Effector memory CD8-positive, alpha-beta T cell (primary cell): ENCODE results near the gene REXO1.
A peak's percentile ranks its signal among the peaks of the same experiment; 100 is the strongest.

Source experiments
- ATAC-seq: fragments of 150-1000 bp; cut with Tn5 transposase; replicated peaks from 2 replicates; pipeline ENCODE4 v1.10.0; 2021; ENCODE audit warnings: mild to moderate bottlenecking, moderate library complexity
- DNase-seq, 3 experiments: peaks; one replicate each; pipeline ENCODE4 v3.0.0; 2021
- H3K27ac Mint-ChIP-seq, 2 donors: one replicate each; pipeline ENCODE4 v1.8.0; 2022; ENCODE audit warnings: mild to moderate bottlenecking in 2 of 2, mixed read lengths in 2 of 2, moderate library complexity in 2 of 2
- H3K27me3 Mint-ChIP-seq, 2 donors: one replicate each; pipeline ENCODE4 v1.8.0; 2022; ENCODE audit warnings: mixed read lengths in 2 of 2
- H3K36me3 Mint-ChIP-seq: one replicate; pipeline ENCODE4 v1.8.0; 2022; ENCODE audit warnings: mild to moderate bottlenecking, moderate library complexity, mixed read lengths; ENCODE audit not compliant: insufficient read depth
- H3K4me1 Mint-ChIP-seq, 2 donors: one replicate each; pipeline ENCODE4 v1.8.0; 2022; ENCODE audit warnings: low read depth in 2 of 2, mixed read lengths in 2 of 2
- H3K4me3 Mint-ChIP-seq, 2 donors: one replicate each; pipeline ENCODE4 v1.8.0; 2022; ENCODE audit warnings: mild to moderate bottlenecking in 2 of 2, mixed read lengths in 2 of 2, moderate library complexity in 2 of 2
- H3K9me3 Mint-ChIP-seq, 2 donors: one replicate each; pipeline ENCODE4 v1.8.0; 2022; ENCODE audit warnings: mixed read lengths in 2 of 2

Gene REXO1

DNA sequence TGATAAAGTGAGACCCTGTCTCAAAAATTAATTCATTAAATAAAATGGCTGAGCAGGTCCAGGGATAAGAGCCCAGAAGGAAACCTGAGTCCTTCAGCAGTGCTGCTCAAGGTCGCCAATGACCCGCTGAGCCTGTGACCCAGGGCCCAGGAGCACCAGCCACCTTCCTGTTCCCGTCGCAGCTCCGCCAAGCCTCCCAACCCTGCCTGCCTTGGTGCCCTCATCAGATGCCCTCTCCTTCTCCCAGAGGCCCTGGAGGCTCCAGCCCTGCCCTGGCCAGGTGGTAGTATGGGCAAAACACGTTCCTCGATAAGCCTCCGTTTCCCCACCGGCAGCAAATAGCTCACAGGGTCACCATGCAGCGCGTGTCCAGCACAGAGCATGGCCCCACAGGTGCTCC, 2.6 kb downstream of the REXO1 start:
- DNase-seq = no peak
- H3K27ac Mint-ChIP-seq = peak overlapping the region in 1 of 2 donors; percentile 92
- peak overlapping the region; percentile 74 to 84 for H3K4me3 Mint-ChIP-seq
- peaks cover 42 to 48% of the 10 kb centered on the region in 2 donors for H3K4me1 Mint-ChIP-seq
- peaks cover 67% of the 10 kb centered on the region for H3K36me3 Mint-ChIP-seq
- no peak for ATAC-seq
- no peaks in the 10 kb centered on the region for H3K9me3 Mint-ChIP-seq
- H3K27me3 Mint-ChIP-seq = no peaks in the 10 kb centered on the region

DNA sequence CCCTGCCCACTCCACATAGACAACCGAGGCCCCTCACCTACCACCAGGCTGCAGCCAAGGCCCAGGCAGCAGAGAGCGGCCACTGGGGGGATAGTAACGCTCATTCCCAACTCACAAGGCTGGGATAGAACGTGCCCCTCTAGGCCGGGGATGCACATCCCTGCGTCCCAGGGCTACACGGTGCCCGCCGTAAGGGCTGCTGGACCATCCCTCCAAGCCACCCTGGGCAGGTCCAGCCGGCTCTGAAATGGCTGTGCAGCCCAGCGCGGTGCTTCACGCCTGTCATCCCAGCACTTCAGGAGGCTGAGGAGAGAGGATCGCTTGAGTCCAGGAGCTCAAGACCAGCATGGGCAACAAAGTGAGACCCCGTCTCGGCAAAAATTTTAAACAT, 3.2 kb downstream of the REXO1 start:
- peaks cover 47 to 52% of the 10 kb centered on the region in 2 donors for H3K4me1 Mint-ChIP-seq
- no peaks in the 10 kb centered on the region for H3K9me3 Mint-ChIP-seq
- H3K36me3 Mint-ChIP-seq = peaks cover 62% of the 10 kb centered on the region
- DNase-seq (no peak), ATAC-seq (no peak)
- no peak overlapping the region for H3K27ac Mint-ChIP-seq
- H3K27me3 Mint-ChIP-seq = no peaks in the 10 kb centered on the region
- peak overlapping the region in 1 of 2 donors; percentile 37 for H3K4me3 Mint-ChIP-seq

DNA sequence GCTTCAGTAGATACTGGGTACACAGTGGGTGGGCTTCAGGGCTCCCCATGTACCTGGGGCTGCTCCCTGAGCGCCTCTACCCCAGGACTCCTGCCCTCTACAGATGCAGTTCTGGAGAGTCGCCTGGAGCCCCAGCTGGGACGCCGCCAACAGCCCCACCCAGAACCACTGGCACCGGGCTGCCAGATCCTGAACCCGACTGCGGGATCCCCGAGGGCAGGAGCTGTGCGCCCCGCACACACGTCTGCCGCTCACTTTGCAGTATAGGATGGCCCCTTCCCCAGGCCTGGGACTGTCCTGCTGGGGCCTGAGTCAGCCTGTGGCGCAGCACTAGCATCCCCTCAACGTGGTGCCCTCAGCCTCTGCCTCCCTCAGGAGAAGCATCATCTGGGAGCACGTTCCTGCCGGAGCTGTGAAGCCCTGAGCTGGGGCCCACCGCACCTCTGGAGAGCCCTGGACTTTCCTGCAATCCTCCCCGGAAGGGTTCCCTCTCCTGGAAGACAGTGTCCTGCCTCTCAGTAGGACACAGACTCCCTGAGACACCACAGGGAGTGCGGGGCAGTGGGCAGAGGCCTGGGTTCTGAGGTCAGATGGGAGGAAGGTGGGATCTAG, 3.7 kb downstream of the REXO1 start:
- no peak for DNase-seq
- Mint-ChIP-seq H3K4me1 (peaks cover 52 to 54% of the 10 kb centered on the region in 2 donors), H3K36me3 (peaks cover 61% of the 10 kb centered on the region), H3K27ac (no peak overlapping the region), H3K4me3 (peak overlapping the region in 1 of 2 donors; percentile 37), H3K27me3 (no peaks in the 10 kb centered on the region), H3K9me3 (no peaks in the 10 kb centered on the region)
- no peak for ATAC-seq

DNA sequence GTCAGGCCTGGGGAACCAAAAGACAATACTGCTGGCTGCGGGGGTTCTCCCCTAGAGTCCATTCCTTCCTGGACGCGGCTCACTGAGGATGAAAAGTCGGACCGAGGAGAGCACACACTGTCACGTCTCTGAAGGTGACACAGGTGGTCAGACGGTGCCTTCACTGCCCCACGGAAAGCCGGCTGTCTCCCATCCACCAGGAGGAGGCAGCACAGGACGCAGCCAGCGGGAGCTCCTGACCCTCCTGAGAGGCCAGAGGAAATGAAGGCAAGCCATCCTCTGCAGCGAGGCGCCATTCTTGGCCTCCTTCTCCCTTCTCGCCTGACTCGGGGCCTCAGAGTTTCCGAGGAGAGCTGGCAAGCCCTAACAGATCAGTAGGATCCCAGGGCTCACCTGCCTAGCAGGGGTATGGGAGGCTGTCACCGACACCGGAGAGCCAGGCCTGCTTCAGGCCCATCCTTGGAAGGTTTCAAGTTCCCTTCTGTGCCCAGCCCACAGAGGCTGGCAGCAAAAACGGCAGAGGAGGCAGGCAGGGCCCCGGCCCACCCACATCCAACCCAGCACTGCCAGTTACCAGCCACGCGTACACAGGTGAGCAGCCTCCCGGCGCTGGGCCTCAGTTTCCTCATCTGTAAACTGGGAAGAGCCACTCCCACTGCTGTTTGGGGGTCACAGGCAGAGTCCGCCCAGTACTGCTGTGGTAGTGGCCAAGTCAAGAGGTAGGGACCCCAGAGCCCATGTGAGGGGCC, 4.5 kb downstream of the REXO1 start:
- H3K4me1 Mint-ChIP-seq = peaks cover 52 to 54% of the 10 kb centered on the region in 2 donors
- ATAC-seq = no peak
- no peaks in the 10 kb centered on the region for H3K9me3 Mint-ChIP-seq
- H3K36me3 Mint-ChIP-seq = peaks cover 61% of the 10 kb centered on the region
- H3K27ac Mint-ChIP-seq = no peak overlapping the region
- DNase-seq = no peak
- peak overlapping the region in 1 of 2 donors; percentile 29 for H3K4me3 Mint-ChIP-seq
- H3K27me3 Mint-ChIP-seq = no peaks in the 10 kb centered on the region

DNA sequence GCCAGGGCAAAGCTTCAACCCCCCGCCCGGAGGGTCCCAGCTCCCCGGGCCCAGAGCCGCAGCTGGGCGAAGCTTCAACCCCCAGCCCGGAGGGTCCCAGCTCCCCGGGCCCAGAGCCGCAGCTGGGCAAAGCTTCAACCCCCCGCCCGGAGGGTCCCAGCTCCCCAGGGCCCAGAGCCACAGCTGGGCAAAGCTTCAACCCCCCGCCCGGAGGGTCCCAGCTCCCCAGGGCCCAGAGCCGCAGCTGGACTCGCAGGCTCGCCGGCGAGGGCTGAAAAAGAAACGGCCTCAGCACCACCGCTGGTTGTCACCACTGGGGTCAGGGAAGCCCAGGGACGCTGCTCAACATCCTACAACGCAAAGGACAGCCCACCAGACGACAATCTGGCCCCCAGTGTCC, 5.2 kb downstream of the REXO1 start:
- no peaks in the 10 kb centered on the region for H3K27me3 Mint-ChIP-seq
- peaks cover 50 to 52% of the 10 kb centered on the region in 2 donors for H3K4me1 Mint-ChIP-seq
- DNase-seq = no peak
- H3K27ac Mint-ChIP-seq = no peak overlapping the region
- no peaks in the 10 kb centered on the region for H3K9me3 Mint-ChIP-seq
- peaks cover 62% of the 10 kb centered on the region for H3K36me3 Mint-ChIP-seq
- H3K4me3 Mint-ChIP-seq = peak overlapping the region in 1 of 2 donors; percentile 29
- ATAC-seq = no peak

DNA sequence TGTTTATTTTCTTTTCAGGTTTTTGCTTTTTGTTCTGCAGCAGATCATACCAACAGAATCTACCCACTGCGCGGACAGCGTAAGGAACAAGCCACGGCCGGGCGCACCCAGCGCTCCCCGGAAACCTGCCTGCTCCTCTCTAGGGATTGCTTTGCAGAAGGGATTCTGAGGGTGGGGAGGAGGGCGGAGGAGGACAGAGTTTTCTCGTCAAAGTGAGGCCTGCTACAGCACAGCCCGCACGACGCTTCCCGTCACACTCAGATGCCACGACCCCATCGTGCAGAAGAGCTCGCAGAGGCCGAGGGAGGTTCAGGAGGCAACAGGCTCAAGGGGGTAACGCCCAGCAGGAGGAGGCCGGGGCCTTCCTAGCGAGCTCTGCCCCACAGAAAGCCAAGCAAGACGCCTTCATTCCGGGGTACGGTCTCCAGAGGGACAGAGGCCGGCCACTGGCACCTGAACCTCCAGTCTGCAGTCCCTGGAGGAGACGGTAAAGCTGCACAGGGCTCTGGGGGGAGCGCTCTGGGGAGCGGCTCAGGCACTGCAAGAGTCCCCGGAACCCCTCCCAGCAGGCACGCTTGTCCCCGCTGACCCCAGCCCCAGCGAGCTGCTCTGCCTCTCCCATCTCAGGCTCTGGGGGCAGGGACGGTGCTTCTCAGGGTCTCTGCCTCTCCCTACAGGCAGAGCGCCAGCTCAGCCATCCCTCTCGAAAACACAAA, 6.9 kb downstream of the REXO1 start:
- peaks cover 58% of the 10 kb centered on the region for H3K36me3 Mint-ChIP-seq

DNA sequence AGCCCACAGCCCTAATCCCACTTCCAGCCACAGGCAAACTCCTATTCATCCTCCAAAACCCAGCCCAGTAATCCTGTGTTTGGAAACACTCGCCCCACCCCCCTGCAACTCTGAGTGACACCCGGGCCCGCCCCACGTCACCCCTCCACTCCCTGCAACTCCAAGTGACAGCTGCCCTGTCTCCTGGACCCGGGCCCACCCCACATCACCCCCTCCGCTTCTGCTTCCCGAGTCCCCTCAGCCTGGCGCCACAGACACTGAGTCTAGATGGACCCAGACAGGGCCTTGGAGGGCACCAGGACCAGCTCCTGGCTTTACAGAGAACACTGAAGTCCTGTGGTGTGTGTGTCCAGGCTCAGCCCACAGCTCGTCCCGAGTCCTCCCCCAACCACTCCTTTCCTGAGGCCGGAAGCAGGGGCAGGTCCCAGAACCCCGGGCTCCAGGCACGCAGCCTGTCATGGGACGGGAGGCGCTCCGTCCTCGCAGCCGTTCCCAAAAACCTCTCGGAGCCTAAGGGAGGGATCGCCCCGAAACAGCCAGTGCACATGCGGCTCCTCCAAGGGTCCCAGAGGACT, 7.7 kb downstream of the REXO1 start:
- no peak for DNase-seq
- Mint-ChIP-seq H3K27me3 (no peaks in the 10 kb centered on the region), H3K36me3 (peaks cover 53% of the 10 kb centered on the region), H3K4me3 (no peak overlapping the region), H3K4me1 (peaks cover 39 to 45% of the 10 kb centered on the region in 2 donors), H3K27ac (peak overlapping the region in 1 of 2 donors; percentile 73), H3K9me3 (no peaks in the 10 kb centered on the region)
- no peak for ATAC-seq

More for the DNA sequence above, 6.9 kb downstream of the REXO1 start:
- Mint-ChIP-seq H3K4me1 (peaks cover 46 to 47% of the 10 kb centered on the region in 2 donors), H3K4me3 (no peak overlapping the region), H3K9me3 (no peaks in the 10 kb centered on the region), H3K27ac (peak overlapping the region in 1 of 2 donors; percentile 73), H3K27me3 (no peaks in the 10 kb centered on the region)
- no peak for DNase-seq
- ATAC-seq = no peak

DNA sequence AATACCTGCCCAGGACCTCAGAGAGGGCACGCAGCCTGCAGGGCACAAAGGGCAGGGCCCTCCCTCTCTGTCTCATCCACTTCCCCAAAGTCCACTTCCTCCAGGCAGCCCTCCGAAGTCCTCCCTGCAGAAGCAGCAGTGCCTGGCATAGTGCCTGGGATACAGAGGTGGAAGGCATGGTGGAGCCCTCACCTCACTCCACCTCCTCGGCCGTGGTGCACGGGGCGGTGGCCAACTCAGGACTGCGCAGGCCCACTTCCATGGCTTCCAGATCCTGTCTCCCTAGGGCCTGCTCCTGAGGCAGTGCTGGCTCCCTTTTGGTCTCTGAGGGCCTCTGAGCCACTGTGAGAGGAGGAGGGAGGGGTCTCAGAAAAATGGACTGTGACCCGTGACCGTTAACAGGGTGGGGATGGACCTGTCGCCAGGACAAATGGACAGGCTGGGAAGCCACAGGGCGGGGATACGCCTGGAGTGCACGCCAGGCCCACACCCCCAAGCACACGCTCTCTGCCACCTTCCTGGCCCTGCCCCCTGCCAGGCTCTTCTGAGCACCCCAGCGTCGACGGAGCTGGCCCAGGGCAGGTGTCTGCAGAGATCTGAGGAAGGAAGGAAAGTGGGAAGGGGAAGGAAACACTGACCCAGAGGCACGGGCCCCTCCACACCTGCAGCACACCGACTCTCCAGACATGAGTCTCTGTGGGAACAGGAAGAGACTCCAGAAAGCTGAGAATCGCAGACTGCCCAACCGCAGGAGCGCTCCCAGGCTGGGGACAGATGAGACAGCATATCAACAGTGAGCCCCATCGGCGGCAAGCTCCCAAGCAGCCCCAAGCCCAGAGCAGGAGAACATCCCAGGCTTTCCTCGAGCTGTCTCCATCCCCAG, 8.4 kb downstream of the REXO1 start:
- Mint-ChIP-seq H3K27me3 (no peaks in the 10 kb centered on the region), H3K4me1 (peaks cover 39 to 45% of the 10 kb centered on the region in 2 donors), H3K9me3 (no peaks in the 10 kb centered on the region), H3K36me3 (peaks cover 52% of the 10 kb centered on the region), H3K27ac (peak overlapping the region in 1 of 2 donors; percentile 73), H3K4me3 (no peak overlapping the region)
- no peak for ATAC-seq
- DNase-seq = no peak

DNA sequence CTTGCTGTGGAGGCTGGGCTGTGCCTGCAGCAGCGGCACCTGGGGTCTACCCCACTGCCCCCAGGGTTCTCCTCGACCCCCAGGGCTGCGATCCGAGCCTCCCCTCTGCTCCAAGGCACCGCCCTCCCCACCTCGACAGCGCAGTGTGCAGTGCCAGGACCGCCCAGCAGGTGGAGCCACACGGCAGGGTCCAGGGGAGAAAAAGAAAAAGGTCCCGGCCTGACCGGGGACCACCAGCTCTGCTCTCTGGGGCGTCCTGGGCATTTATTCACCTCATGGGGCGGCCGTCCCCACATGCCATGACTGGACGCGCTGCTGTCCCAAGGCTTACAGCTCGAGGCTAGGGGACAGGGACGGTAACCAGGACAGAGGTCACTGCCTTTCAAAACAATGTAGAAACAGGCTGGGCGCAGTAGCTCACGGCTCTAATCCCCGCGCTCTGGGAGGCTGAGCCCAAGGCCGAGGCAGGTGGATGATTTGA, 10.6 kb downstream of the REXO1 start:
- Mint-ChIP-seq H3K4me3 (no peak overlapping the region), H3K27ac (peak overlapping the region in 1 of 2 donors; percentile 78), H3K9me3 (no peaks in the 10 kb centered on the region), H3K27me3 (no peaks in the 10 kb centered on the region), H3K4me1 (peaks cover 35 to 41% of the 10 kb centered on the region in 2 donors), H3K36me3 (peaks cover 53% of the 10 kb centered on the region)
- peak; percentile 75 for ATAC-seq
- peak; percentile 61 to 70 (median 67) for DNase-seq

DNA sequence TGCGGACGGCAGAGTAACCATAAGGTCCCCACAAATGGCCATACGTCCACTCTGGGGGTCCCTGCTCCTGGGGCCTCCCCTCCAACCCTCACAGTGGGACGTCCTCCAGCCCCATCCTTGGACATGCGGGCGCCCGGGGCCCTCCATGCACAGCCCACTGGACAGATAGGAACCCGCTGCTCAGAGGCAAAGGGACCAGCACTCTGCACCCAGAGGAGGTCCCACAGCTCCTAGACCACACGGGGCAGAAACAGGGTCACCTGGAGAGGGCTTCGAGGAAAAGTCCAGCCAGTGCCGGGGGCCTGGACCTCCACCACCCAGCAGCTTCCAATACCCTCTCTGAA, 11.1 kb downstream of the REXO1 start:
- peaks cover 34 to 39% of the 10 kb centered on the region in 2 donors for H3K4me1 Mint-ChIP-seq
- no peak overlapping the region for H3K4me3 Mint-ChIP-seq
- no peak for ATAC-seq

DNA sequence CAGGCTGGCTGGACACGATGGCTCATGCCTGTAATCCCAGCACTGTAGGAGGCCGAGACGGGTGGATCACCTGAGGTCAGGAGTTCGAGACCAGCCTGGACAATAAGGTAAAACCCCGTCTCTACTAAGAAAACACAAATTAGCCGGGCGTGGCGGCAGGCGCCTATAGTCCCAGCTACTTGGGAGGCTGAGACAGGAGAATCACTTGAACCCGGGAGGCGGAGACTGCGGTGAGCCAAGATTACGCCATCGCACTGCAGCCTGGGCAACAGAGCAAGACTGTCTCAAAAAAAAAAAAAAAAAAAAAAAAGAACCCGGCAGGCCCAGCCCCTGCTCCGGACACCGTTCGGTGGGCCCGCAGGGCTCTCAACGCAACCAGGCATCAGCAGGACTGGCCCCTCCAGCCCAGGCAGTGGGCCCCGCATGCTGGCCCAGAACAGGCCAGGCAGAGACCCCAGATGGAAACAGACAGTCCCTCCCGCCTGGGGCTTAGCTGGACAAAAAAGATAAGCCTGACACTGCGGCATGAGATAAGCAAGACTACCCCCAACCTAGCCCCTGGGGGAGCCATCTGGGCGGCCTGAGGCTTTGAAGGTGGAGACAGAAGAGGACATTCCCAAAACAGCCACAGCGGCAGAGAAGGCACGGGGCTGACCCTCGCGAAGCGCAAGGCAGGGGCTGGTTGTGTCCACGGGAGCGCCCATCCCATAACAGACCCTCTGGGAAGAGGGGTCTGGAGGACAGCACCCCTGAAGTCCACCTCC, 11.6 kb downstream of the REXO1 start:
- H3K4me1 Mint-ChIP-seq = peaks cover 28 to 39% of the 10 kb centered on the region in 2 donors
- DNase-seq (no peak), ATAC-seq (no peak)
- H3K27ac Mint-ChIP-seq = peak overlapping the region in 1 of 2 donors; percentile 78
- no peaks in the 10 kb centered on the region for H3K9me3 Mint-ChIP-seq
- no peak overlapping the region for H3K4me3 Mint-ChIP-seq
- no peaks in the 10 kb centered on the region for H3K27me3 Mint-ChIP-seq
- H3K36me3 Mint-ChIP-seq = peaks cover 53% of the 10 kb centered on the region

More for the DNA sequence above, 11.1 kb downstream of the REXO1 start:
- no peaks in the 10 kb centered on the region for H3K27me3 Mint-ChIP-seq
- no peaks in the 10 kb centered on the region for H3K9me3 Mint-ChIP-seq
- DNase-seq = no peak
- peaks cover 55% of the 10 kb centered on the region for H3K36me3 Mint-ChIP-seq
- peak overlapping the region in 1 of 2 donors; percentile 78 for H3K27ac Mint-ChIP-seq

DNA sequence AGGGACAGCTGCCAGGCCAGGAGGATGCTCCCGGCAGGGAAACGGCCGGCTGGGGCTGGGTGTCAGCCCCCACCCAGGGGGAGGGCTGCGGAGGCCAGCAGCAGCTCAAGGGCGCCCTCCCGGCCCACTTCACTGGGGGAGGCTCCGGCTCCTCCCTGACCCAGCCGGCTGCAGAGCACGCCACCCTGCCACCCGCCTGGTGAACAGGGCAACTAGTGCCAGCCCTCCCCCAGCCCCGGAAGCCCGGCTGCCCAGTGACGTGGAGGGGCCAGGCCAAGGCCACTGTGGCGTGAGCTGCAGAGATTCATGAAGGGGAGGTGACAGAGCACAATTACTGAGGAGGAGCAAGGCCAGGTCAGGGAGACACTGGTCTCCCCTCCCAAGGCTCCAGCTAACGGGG, 14.7 kb downstream of the REXO1 start:
- Mint-ChIP-seq H3K27me3 (no peaks in the 10 kb centered on the region), H3K4me1 (peaks cover 6 to 21% of the 10 kb centered on the region in 2 donors), H3K9me3 (no peaks in the 10 kb centered on the region), H3K27ac (peak overlapping the region in 1 of 2 donors; percentile 59), H3K4me3 (no peak overlapping the region), H3K36me3 (peaks cover 68% of the 10 kb centered on the region)
- ATAC-seq (no peak), DNase-seq (no peak)
